ENCODE data around the gene RAI14.

RAI14 gene

GRCh38 chr5:34656001-34656699 lies at the start of gene RAI14:
TSS of gene RAI14 (plus strand) at chr5:34656328. CDS start at chr5:34686920, 30,592 bp downstream.
- no peak for DNase-seq

DNA sequence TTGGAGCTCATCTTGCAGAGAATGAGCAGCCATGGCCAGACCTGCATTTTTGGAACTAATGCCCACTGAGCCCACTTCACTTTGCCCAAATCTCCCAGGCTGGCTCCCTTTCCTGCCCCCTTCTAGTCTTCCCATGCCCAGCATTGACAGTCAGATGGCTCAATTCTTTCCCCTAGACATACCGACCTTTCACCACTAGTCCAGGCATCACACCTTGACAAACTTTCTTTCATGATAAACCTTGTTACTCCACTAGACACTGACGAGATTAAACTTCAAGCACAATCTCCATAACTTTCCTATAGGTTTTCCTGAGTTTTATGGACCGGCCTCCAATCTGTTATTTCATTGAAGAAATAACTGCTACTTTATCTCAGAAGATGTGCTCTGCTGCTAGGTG lies 47.8 kb upstream of the RAI14 start:
- no peak for DNase-seq

DNA sequence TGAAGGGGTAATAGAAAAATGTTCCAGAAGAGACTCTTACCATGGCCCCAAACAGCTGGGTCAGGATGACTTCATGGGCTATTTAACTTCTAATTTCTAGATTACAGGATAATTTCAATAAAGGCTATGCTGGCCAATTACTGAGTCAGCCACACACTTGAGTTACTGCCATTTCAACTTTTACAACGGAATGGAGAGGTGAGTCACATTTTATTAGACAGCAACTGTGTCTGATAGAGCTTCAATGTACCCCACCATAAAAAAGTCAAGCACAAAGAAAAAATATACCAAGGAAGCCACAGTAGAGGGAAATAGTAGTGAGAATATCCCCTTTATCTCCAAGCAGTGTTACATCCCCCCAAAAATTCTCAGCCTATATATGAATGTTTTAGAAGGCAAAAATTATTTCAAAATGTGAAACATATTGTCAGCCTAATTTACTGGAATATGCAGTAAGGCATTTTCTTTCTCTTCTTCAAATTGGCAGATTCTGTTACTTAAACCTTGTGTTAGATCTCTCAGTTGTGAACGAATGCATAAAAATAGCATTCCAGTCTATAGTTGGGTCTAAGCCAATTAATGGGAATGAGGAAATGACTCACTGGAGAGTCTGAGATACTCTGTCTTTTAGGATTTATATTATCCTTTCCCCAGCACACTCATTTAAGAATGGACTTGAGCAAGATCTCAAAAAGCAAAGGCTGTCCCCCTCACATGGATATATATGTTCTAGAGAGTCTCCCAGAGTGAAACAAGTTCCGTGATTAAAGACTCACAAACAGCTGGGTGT lies 47.1 kb upstream of the RAI14 start:
- no peak for DNase-seq

DNA sequence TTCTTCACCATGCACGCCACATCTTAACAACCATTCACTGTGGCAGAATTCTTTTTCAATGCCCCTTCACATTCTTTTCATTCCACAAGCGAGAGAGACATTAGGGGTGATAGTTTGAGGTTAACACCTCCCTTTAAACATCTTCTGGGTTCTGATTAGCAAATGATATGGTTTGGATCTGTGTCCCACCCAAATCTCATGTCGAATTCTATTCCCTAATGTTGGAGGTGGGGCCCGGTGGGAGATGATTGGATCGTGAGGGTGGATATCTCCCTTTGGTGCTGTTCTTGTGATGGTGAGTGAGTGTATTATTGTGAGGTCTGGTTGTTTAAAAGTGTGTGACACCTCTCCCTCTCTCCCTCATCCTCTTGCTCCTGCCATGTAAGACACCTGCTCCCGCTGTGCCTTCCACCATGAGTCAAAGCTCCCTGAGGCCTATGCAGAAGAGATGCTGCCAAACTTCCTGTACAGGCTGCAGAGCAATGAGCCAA lies 46.1 kb upstream of the RAI14 start:
- no peak for DNase-seq

DNA sequence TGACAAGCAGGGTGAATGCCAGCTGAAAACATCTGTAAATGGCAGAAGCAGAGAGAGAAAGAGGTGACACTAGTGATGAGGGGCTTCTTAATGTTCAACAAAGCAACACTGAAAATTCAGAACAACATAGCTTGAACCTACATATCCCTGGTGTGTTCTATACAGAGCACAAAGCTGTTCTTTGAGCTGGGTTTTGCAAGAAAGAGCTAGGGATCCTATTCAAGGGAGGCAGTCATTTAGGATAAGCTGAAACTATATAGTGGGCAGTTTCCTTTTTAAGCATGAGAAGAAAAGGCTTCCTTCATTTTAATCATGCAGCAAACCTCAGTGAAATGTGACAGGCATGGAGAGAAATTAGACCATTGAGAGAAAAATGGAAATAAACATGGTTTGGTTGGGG lies 45.6 kb upstream of the RAI14 start:
- no peak for DNase-seq

- no peak for DNase-seq
Observed at GRCh38 chr5:34611464-34612415, 44.4 kb upstream of the RAI14 start.

- no peak for DNase-seq
Observed at GRCh38 chr5:34616651-34617050, 39.5 kb upstream of the RAI14 start.

GRCh38 chr5:34618371-34619065 lies 37.6 kb upstream of the RAI14 start:
- no peak for DNase-seq

- DNase-seq: no peak
Observed at GRCh38 chr5:34620185-34620584, 35.9 kb upstream of the RAI14 start.

GRCh38 chr5:34621277-34622097 lies 34.6 kb upstream of the RAI14 start:
- no peak for DNase-seq

DNA sequence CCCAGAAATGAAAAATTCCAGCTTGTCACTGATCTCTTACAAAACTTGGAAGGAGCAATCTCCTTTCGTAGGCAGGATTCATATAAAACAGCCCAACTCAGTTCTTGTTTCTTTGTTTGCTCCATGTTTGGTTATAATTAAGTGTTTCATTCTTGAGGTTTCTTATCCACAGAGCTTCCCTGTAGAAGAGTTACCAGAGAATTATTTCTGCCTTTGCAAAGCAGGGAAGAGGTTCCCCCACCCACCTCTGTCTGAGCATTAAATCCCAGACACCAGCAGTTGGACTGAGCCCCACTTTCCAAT lies 34.1 kb upstream of the RAI14 start:
- DNase-seq: no peak

DNA sequence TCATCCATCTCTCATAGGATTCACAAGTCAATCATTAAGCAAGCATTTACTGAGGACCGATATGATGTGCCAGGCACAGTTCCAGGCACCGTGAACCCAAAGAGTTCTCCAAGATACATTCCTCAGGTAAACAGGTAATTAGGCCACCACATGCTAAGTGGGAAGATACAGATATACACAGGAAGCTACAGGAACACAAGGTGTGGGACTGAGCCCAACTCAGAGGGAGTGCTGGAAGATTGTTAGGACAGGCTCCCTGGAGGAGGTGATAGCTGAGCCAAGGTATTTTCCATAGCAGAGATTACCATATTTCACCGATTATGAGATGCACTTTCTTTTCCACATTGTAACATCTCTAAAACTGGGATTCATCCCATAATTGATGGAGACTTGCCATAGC lies 31.4 kb upstream of the RAI14 start:
- no peak for DNase-seq

- DNase-seq: no peak
Observed at GRCh38 chr5:34625246-34625645, 30.9 kb upstream of the RAI14 start.

DNA sequence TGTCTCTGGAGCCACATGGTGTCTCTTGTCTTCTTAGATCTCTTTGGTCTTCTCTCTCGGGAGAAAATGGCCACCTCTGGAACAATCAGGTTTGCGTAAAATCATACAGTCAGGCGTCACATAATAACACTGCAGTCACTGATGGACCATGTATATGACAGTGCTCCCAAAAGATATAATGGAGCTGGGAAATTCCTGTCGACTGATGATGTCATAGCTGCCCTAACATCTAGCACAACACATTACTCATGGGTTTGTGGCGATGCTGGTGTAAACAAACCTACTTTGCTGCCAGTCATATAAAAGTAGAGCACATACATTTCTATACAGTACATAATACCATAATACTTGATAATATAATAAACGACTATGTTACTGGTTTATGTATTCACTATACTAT lies 30.1 kb upstream of the RAI14 start:
- DNase-seq: no peak

DNA sequence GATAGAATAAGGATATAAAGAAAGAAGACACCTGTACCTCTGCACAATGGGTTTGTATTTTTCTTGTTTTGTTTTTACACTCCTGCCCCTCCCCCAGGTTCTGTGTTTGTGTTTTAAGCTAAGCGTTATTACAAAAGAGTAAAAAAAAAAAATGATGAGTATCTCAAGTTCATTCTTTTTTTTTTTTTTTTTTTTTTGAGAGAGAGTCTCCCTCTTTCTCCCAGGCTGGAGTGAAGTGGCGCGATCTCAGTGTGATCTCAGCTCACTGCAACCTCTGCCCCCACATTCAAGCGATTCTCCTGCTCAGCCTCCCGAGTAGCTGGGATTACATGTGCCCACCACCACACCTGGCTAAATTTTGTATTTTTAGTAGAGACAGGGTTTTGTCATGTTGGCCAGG lies 29.4 kb upstream of the RAI14 start:
- no peak for DNase-seq

GRCh38 chr5:34627794-34628193 lies 28.3 kb upstream of the RAI14 start:
- DNase-seq: no peak

DNA sequence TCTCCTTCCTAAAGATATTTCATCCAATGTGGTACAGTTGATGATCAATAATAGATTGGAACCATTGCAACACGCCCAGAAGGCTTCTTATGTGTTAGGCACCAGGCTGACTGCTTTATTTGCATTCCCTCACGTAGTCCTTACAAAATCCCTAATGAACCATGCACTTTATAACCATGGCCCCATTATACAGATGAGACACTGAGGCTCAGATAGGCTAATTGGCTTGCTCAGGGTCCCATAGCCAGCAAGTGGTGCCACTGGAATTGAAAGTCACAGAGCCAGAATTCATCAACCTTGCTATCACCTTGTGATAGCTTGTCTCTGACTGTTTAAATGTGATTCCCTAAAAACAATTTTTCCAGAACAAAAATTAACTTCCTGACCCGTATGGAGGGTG lies 27.8 kb upstream of the RAI14 start:
- DNase-seq: no peak

DNA sequence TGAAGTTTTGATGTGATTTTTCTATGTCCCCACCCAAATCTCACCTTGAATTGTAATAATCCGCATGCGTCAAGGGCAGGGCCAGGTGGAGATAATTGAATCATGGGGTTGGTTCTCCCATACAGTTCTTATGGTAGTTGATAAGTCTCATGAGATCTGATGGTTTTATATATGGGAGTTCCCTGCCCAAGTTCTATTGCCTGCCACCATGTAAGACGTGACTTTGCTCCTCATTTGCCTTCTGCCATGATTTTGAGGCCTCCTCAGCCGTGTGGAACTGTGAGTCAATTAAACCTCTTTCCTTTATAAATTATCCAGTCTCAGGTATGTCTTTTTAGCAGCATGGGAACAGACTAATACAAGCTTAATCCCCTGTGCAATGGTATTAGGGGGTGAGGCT lies 25.5 kb upstream of the RAI14 start:
- no peak for DNase-seq

DNA sequence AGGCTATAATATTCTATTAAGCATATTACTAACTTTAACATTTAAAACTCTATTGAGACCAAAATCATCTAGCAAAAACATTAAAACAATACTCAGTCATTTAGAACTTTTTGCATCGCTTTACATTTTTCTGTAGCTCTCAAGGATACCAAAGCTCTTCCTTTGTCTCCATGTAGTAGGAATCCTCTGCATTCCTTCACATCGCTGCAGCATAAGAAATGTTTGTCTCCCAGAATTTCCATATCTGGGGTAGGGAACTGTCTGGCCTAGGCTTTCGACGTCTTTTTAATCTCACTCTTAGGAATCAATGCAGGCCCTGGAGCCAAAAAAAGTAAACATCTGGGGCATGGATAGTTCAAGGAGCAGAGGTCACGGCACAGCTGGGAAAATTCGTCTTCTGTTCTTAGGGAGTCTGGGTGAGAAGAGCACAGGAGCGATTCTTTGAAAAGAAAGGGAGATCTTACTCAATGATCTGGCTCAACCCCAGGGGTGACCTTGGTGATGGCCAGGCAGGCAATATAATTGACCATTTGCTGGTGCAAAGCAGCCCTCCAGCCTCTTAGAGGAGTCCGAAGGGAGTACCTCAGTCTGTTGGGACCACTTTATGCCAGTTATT lies 23.2 kb upstream of the RAI14 start:
- no peak for DNase-seq

DNA sequence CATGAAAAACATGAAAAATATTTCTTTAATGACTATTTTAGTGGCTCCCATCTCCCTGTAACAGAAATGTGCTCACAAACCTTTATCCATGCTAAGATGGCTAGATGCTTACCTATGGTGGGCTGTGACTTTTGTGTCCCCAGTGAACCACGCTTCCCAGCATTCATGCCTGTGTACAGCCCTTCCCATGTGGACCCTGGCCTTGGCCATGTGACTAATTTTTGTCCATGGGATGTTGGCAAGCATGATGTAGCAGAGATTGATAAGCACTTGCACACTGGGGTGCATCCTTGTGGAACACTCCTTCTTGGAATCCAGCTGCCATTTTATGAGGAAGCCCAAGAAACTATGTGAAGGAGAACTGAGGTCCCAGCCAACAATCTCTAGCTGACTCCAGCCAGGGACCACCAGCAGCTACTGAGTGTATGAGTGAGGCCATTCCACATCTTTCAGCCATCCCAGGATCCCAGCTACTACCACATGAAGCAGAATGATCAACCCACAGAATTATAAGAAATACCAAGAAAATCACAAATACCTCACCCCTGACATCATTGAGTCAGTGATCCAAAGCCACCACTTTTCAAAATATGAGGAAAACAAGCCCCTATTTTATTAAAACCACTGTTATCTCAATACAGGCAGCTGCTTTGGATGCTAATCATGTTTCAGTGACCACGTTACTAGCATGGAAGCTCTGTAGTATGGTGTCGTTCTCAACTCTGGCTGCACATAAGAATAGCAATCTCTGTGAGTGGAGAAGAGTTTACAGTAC lies 16.1 kb upstream of the RAI14 start:
- DNase-seq: no peak
